GM19239 (cell line): ENCODE results near the gene TCF15.

Source experiments
- DNase-seq: peaks from one replicate; pipeline ENCODE4 v3.0.0; 2011; ENCODE audit warnings: low spot score; ENCODE audit not compliant: insufficient read length
- FAIRE-seq: peaks from 2 replicates; lab custom pipeline; 2011; peaks lifted over from hg19 to GRCh38; lab: Jason Lieb, UNC

TCF15 gene

GRCh38 chr20:610130-611046 lies at the start of gene TCF15:
Gene TCF15, minus strand, starts transcription at chr20:610309. Its CDS starts 72 bp downstream, at chr20:610237.
- no peak for FAIRE-seq

GRCh38 chr20:658731-659291 lies 48.7 kb upstream of the TCF15 start:
- FAIRE-seq (no peak), DNase-seq (no peak)

More at GRCh38 chr20:610130-611046, at the start of gene TCF15:
- no peak for DNase-seq

GRCh38 chr20:658202-658601 lies 48.1 kb upstream of the TCF15 start:
- FAIRE-seq (no peak), DNase-seq (no peak)

GRCh38 chr20:655726-656624 lies 45.9 kb upstream of the TCF15 start:
- FAIRE-seq (no peak), DNase-seq (no peak)

- no peak for DNase-seq
- FAIRE-seq, result no peak
These were observed 44.3 kb upstream of the TCF15 start for GRCh38 chr20:654417-654750.

- FAIRE-seq (no peak), DNase-seq (no peak)
These were observed 43.7 kb upstream of the TCF15 start for GRCh38 chr20:653590-654416.

- DNase-seq (peak; percentile 96), FAIRE-seq (peak; percentile 42)
These were observed 43.0 kb upstream of the TCF15 start, which contains the start of gene SRXN1 for GRCh38 chr20:653110-653589. Gene SRXN1, minus strand, starts transcription at chr20:653200. Its CDS starts 15 bp downstream, at chr20:653185.

- FAIRE-seq (peak; percentile 56), DNase-seq (no peak)
These were observed 42.6 kb upstream of the TCF15 start for GRCh38 chr20:652615-653109.

GRCh38 chr20:651713-652614 lies 41.9 kb upstream of the TCF15 start:
- DNase-seq (no peak), FAIRE-seq (no peak)

- FAIRE-seq, result no peak
These were observed 40.8 kb upstream of the TCF15 start for GRCh38 chr20:650954-651353.

GRCh38 chr20:650281-650680 lies 40.2 kb upstream of the TCF15 start:
- no peak for DNase-seq
- no peak for FAIRE-seq

More at GRCh38 chr20:650954-651353, 40.8 kb upstream of the TCF15 start:
- no peak for DNase-seq

- FAIRE-seq (no peak), DNase-seq (no peak)
These were observed 37.4 kb upstream of the TCF15 start for GRCh38 chr20:647479-648019.

- DNase-seq, result no peak
- no peak for FAIRE-seq
These were observed 36.7 kb upstream of the TCF15 start for GRCh38 chr20:646868-647233.

GRCh38 chr20:646107-646867 lies 36.2 kb upstream of the TCF15 start:
- DNase-seq, result no peak
- no peak for FAIRE-seq

GRCh38 chr20:645318-646106 lies 35.4 kb upstream of the TCF15 start:
- peak; percentile 97 for DNase-seq
- peak; percentile 91 for FAIRE-seq

- FAIRE-seq (no peak), DNase-seq (no peak)
These were observed 34.7 kb upstream of the TCF15 start for GRCh38 chr20:644692-645317.
